Measurements from ENCODE around the gene CFAP65. TPM values are rescaled to one million over a fixed set of nuclear protein-coding genes. Genes with fewer than 3 reads are reported as not detected.

Gene CFAP65
- total and polyA plus RNA-seq, 10 donors = 0.28 TPM; not detected in 9

- no peak overlapping the region for H3K27ac ChIP-seq
- no peak for DNase-seq
- TF ChIP-seq, protein P1, sequence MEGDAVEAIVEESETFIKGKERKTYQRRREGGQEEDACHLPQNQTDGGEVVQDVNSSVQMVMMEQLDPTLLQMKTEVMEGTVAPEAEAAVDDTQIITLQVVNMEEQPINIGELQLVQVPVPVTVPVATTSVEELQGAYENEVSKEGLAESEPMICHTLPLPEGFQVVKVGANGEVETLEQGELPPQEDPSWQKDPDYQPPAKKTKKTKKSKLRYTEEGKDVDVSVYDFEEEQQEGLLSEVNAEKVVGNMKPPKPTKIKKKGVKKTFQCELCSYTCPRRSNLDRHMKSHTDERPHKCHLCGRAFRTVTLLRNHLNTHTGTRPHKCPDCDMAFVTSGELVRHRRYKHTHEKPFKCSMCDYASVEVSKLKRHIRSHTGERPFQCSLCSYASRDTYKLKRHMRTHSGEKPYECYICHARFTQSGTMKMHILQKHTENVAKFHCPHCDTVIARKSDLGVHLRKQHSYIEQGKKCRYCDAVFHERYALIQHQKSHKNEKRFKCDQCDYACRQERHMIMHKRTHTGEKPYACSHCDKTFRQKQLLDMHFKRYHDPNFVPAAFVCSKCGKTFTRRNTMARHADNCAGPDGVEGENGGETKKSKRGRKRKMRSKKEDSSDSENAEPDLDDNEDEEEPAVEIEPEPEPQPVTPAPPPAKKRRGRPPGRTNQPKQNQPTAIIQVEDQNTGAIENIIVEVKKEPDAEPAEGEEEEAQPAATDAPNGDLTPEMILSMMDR (IDR thresholded peaks at IDR 0.05 in 8 of 11, conservative IDR thresholded peaks at IDR 0.05 in 3 of 11) = no peak
- no peak for TF ChIP-seq POLR2A (IDR thresholded peaks at IDR 0.05)
- TF ChIP-seq POLR2AphosphoS5 (IDR thresholded peaks at IDR 0.05) = no peak
- peaks cover 0 to 91% (median 26%) of the 10 kb centered on the region in 7 donors for H3K27me3 ChIP-seq (replicated peaks in 1 of 7)
- intact Hi-C loops (cut with DNase I; ENCODE audit: low total_unique reads) = no loop called here
- H3K4me3 ChIP-seq = no peak overlapping the region
- 47 to 64% (median 59%) methylated on average over 1 of the region's 1 CpG for WGBS, 5 donors
- H3K4me1 ChIP-seq = peaks cover 3 to 22% (median 18%) of the 10 kb centered on the region in 6 donors
- no peaks in the 10 kb centered on the region for H3K9me3 ChIP-seq
- no peaks in the 10 kb centered on the region for H3K36me3 ChIP-seq
These were observed 85.3 kb downstream of the CFAP65 start for GRCh38 chr2:218956039-218956438.

DNA sequence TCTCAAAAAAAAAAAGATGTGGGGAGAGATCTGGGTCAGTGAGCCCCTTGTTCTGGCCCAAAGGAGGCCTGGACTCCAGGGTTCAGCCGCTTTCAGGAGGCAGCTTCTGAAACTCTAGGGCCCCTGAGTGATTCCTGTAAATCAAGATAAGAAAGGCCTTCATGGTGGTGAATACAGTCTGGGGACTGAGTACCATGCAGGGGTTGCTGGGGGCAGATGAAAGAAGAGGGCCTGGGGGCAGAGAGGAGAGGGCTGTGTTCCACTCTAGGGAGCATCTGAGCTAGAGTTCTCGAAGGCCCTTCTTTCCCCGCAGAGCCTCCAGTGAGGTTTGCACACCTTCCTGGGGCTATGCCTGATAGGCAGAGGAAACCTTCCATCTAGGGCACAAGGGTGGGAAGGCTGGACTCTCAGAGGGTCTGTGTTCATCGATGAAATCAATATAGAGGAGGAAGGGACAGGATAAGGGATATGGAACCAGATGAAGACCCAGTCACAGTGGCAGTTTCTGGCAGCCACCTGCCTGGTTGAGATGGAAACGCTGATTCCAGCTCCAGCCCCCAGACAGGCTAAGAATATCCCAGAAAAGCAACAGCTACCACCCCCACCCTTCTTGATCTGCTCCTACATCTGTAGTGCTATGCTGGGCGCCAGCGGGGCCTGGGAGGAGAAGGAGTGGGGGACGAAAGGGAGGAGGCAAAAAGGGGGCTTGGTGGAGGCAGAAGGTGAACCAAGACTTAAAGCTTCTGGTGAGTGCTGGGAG lies 86.6 kb downstream of the CFAP65 start:
- peaks cover 0 to 91% (median 12%) of the 10 kb centered on the region in 7 donors for H3K27me3 ChIP-seq (replicated peaks in 1 of 7)
- no peak overlapping the region for H3K27ac ChIP-seq
- DNase-seq = no peak
- no peak overlapping the region for H3K4me3 ChIP-seq
- no peaks in the 10 kb centered on the region for H3K36me3 ChIP-seq
- no peak for TF ChIP-seq POLR2AphosphoS5 (IDR thresholded peaks at IDR 0.05)
- TF ChIP-seq POLR2A (IDR thresholded peaks at IDR 0.05) = no peak
- TF ChIP-seq, protein P1 (IDR thresholded peaks at IDR 0.05 in 8 of 11, conservative IDR thresholded peaks at IDR 0.05 in 3 of 11) = no peak
- no peaks in the 10 kb centered on the region for H3K9me3 ChIP-seq
- intact Hi-C loops (cut with DNase I; ENCODE audit: low total_unique reads) = no loop called here
- WGBS, 5 donors = 72 to 87% (median 84%) methylated on average over 8 of the region's 8 CpGs
- H3K4me1 ChIP-seq = peaks cover 3 to 9% (median 5%) of the 10 kb centered on the region in 6 donors

DNA sequence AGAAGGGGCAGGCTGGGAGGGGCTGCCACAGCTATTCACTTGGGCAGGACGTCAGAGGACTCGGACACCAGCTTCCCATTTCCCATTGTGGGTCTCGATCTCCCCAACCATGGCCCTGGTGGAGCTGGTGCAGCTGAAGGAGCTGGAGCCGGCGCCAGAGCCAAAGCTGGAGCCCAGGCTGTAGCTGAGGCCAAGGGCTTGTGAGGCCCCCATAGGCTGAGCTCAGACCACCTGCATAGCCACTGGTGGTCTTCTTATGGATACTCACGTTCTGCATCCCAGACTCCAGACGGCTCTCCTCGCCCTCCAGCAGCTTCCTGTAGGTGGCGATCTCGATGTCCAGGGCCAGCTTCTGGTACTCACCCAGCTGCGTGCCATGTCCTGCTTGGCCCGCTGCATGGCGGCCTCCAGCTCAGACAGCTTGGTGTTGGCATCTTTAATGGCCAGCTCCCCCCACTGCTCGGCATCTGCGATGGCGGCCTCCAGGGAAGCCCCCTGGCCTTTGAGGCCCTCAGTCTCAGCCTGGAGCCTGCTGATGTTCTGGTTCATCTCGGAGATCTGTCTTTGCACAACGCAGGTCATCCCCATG lies 87.9 kb downstream of the CFAP65 start:
- Histone ChIP-seq H3K27me3 (replicated peaks in 1 of 7) (peaks cover 0 to 79% (median 0%) of the 10 kb centered on the region in 7 donors), H3K4me3 (no peak overlapping the region), H3K4me1 (no peaks in the 10 kb centered on the region), H3K9me3 (no peaks in the 10 kb centered on the region), H3K27ac (no peak overlapping the region), H3K36me3 (no peaks in the 10 kb centered on the region)
- DNase-seq = no peak
- TF ChIP-seq POLR2A (IDR thresholded peaks at IDR 0.05) (no peak), POLR2AphosphoS5 (IDR thresholded peaks at IDR 0.05) (no peak)
- TF ChIP-seq, protein P1 (IDR thresholded peaks at IDR 0.05 in 8 of 11, conservative IDR thresholded peaks at IDR 0.05 in 3 of 11) = peak in 1 of 11 experiments; percentile 6
- WGBS, 5 donors = 65 to 76% (median 74%) methylated on average over 15 to 18 of the region's 18 CpGs
- intact Hi-C loops (cut with DNase I; ENCODE audit: low total_unique reads) = no loop called here

Small RNA genes lying within 50 kb of the gene (microRNA-seq; reads per million reads assigned to microRNA genes)
- 0 to 0.28 (median 0) reads per million in 3 donors for gene MIR3131
- gene MIR375 = 56.7 to 173 (median 56.8) reads per million in 3 donors

Small RNA genes lying within 50 kb of the gene (small RNA-seq; reads per million reads assigned to genes)
- gene MIR3131 (0 reads per million in 4 donors), gene MIR375 (3.9 to 8.1 (median 5.1) reads per million in 4 donors)

Other genes starting within 250 kb of the CFAP65 start
- not detected for gene PRKAG3, start 209.7 kb downstream of the CFAP65 start, total RNA-seq
- not detected for gene PRKAG3, start 209.7 kb downstream of the CFAP65 start, polyA plus RNA-seq
- gene WNT6, start 181.7 kb downstream of the CFAP65 start, total RNA-seq = 10 to 100 TPM in 3 of 7 donors, 1 to 10 TPM in 4; 2.2 to 10.9 (median 10.0) TPM
- 1 to 10 TPM; 1.1 to 4.0 (median 1.1) TPM for gene WNT6, start 181.7 kb downstream of the CFAP65 start, polyA plus RNA-seq
- 1 to 10 TPM; 1.6 to 7.9 (median 3.5) TPM for gene WNT10A, start 160.7 kb downstream of the CFAP65 start, total RNA-seq
- 1 to 10 TPM; 1.5 to 2.5 (median 1.5) TPM for gene WNT10A, start 160.7 kb downstream of the CFAP65 start, polyA plus RNA-seq
- not detected for gene CDK5R2, start 81.8 kb downstream of the CFAP65 start, total RNA-seq
- not detected for gene CDK5R2, start 81.8 kb downstream of the CFAP65 start, polyA plus RNA-seq
- gene FEV, start 56.3 kb downstream of the CFAP65 start, total RNA-seq = not detected
- gene FEV, start 56.3 kb downstream of the CFAP65 start, polyA plus RNA-seq = not detected
- not detected for gene CRYBA2, start 48.1 kb downstream of the CFAP65 start, total RNA-seq
- gene CRYBA2, start 48.1 kb downstream of the CFAP65 start, polyA plus RNA-seq = not detected
- gene IHH, start 19.4 kb upstream of the CFAP65 start, total RNA-seq = not detected
- gene IHH, start 19.4 kb upstream of the CFAP65 start, polyA plus RNA-seq = under 1 TPM in 2 of 3 donors, not detected in 1; 0.06 to 0.13 TPM
- gene NHEJ1, start 119.3 kb upstream of the CFAP65 start, total RNA-seq = 10 to 100 TPM; 13.3 to 25.9 (median 16.6) TPM
- 1 to 10 TPM; 5.5 to 7.9 (median 7.8) TPM for gene NHEJ1, start 119.3 kb upstream of the CFAP65 start, polyA plus RNA-seq
- gene SLC23A3, start 128.5 kb upstream of the CFAP65 start, total RNA-seq = 1 to 10 TPM; 1.5 to 5.0 (median 3.5) TPM
- 1 to 10 TPM; 1.2 to 2.2 (median 1.3) TPM for gene SLC23A3, start 128.5 kb upstream of the CFAP65 start, polyA plus RNA-seq
- gene CNPPD1, start 135.4 kb upstream of the CFAP65 start, total RNA-seq = 10 to 100 TPM; 51.3 to 80.8 (median 66.4) TPM
- 10 to 100 TPM; 53.5 to 65.2 (median 65.2) TPM for gene CNPPD1, start 135.4 kb upstream of the CFAP65 start, polyA plus RNA-seq
- 100 to 1,000 TPM in 2 of 7 donors, 10 to 100 TPM in 5; 51.5 to 101 (median 76.3) TPM for gene RETREG2, start 136.8 kb upstream of the CFAP65 start, total RNA-seq
- gene RETREG2, start 136.8 kb upstream of the CFAP65 start, polyA plus RNA-seq = 10 to 100 TPM; 30.0 to 47.2 (median 32.8) TPM
- gene ZFAND2B, start 165.3 kb upstream of the CFAP65 start, total RNA-seq = 10 to 100 TPM; 46.3 to 77.7 (median 49.8) TPM
- 10 to 100 TPM; 39.4 to 63.6 (median 55.0) TPM for gene ZFAND2B, start 165.3 kb upstream of the CFAP65 start, polyA plus RNA-seq
- gene ABCB6, start 177.4 kb upstream of the CFAP65 start, total RNA-seq = 10 to 100 TPM in 5 of 7 donors, 1 to 10 TPM in 2; 8.4 to 19.5 (median 11.4) TPM
- 10 to 100 TPM; 15.9 to 28.7 (median 28.0) TPM for gene ABCB6, start 177.4 kb upstream of the CFAP65 start, polyA plus RNA-seq
- gene ATG9A, start 188.1 kb upstream of the CFAP65 start, total RNA-seq = 10 to 100 TPM; 34.7 to 68.2 (median 47.2) TPM
- 10 to 100 TPM in 2 of 3 donors, 1 to 10 TPM in 1; 9.4 to 13.8 (median 12.6) TPM for gene ATG9A, start 188.1 kb upstream of the CFAP65 start, polyA plus RNA-seq
- gene ANKZF1, start 188.3 kb upstream of the CFAP65 start, total RNA-seq = 100 to 1,000 TPM in 1 of 7 donors, 10 to 100 TPM in 6; 68.3 to 141 (median 74.0) TPM
- gene ANKZF1, start 188.3 kb upstream of the CFAP65 start, polyA plus RNA-seq = 10 to 100 TPM; 30.5 to 70.2 (median 54.7) TPM
- 1 to 10 TPM; 2.3 to 9.6 (median 8.9) TPM for gene GLB1L, start 203.9 kb upstream of the CFAP65 start, total RNA-seq
- gene GLB1L, start 203.9 kb upstream of the CFAP65 start, polyA plus RNA-seq = 1 to 10 TPM; 3.0 to 4.1 (median 3.6) TPM
- gene STK16, start 204.0 kb upstream of the CFAP65 start, total RNA-seq = 10 to 100 TPM; 17.0 to 30.5 (median 22.8) TPM
- 10 to 100 TPM; 33.6 to 47.6 (median 44.2) TPM for gene STK16, start 204.0 kb upstream of the CFAP65 start, polyA plus RNA-seq
- gene TUBA4B, start 211.7 kb upstream of the CFAP65 start, total RNA-seq = not detected
- not detected for gene TUBA4B, start 211.7 kb upstream of the CFAP65 start, polyA plus RNA-seq
- 100 to 1,000 TPM in 1 of 7 donors, 10 to 100 TPM in 6; 60.2 to 120 (median 73.4) TPM for gene TUBA4A, start 212.4 kb upstream of the CFAP65 start, total RNA-seq
- 10 to 100 TPM; 70.6 to 89.2 (median 73.4) TPM for gene TUBA4A, start 212.4 kb upstream of the CFAP65 start, polyA plus RNA-seq
- gene DNAJB2, start 237.8 kb upstream of the CFAP65 start, total RNA-seq = 10 to 100 TPM; 35.0 to 64.4 (median 54.0) TPM
- 10 to 100 TPM; 31.4 to 67.2 (median 43.2) TPM for gene DNAJB2, start 237.8 kb upstream of the CFAP65 start, polyA plus RNA-seq

All from spleen (tissue), 11 donors.